ENCODE data around the gene LEKR1. TPM values are rescaled to one million over a fixed set of nuclear protein-coding genes. Genes with fewer than 3 reads are reported as not detected.

The LEKR1 gene
- polyA plus RNA-seq, 1 donor from 2014 or later: 2.7 TPM

GRCh38 chr3:157051591-157051990, 225.4 kb downstream of the LEKR1 start:
- no peak overlapping the region for H3K4me2 ChIP-seq (ENCODE audit: low read length)
- no peaks in the 10 kb centered on the region for H3K36me3 ChIP-seq (ENCODE audit: insufficient read depth, low read length)
- no peak overlapping the region for H3K27ac ChIP-seq (ENCODE audit: low read length)
- no peak overlapping the region for H3K9ac ChIP-seq (ENCODE audit: low read length)
- no peak overlapping the region for H3K4me3 ChIP-seq (ENCODE audit: low read length)
- H3K9me3 ChIP-seq (ENCODE audit: low read length): no peaks in the 10 kb centered on the region
- H3K27me3 ChIP-seq (ENCODE audit: insufficient read depth, low read depth, low read length): no peaks in the 10 kb centered on the region
- no peak overlapping the region for H2AFZ ChIP-seq (ENCODE audit: low read depth, low read length)
- no peak for TF ChIP-seq SMC3 (conservative IDR thresholded peaks at IDR 0.05; ENCODE audit: poor library complexity)
- TF ChIP-seq POLR2AphosphoS5 (IDR thresholded peaks at IDR 0.05): no peak
- TF ChIP-seq EZH2 (IDR thresholded peaks at IDR 0.05; ENCODE audit: borderline replicate concordance, insufficient read depth, low read length, poor library complexity, severe bottlenecking): no peak
- no peak for TF ChIP-seq RAD21 (conservative IDR thresholded peaks at IDR 0.05)
- no peak for TF ChIP-seq REST (IDR thresholded peaks at IDR 0.05; ENCODE audit: borderline replicate concordance)
- TF ChIP-seq TAF1 (IDR thresholded peaks at IDR 0.05; ENCODE audit: low read depth): no peak
- no peak for TF ChIP-seq EP300 (conservative IDR thresholded peaks at IDR 0.05; ENCODE audit: poor library complexity, severe bottlenecking)
- no peak for TF ChIP-seq MXI1 (conservative IDR thresholded peaks at IDR 0.05; ENCODE audit: poor library complexity, severe bottlenecking)
- no peak for TF ChIP-seq CTCF (IDR thresholded peaks at IDR 0.05; ENCODE audit: poor library complexity, severe bottlenecking)
- no peaks in the 10 kb centered on the region for H3K9me2 ChIP-seq (ENCODE audit: insufficient read depth, low read length)
- H3K79me2 ChIP-seq (replicated peaks; ENCODE audit: insufficient read depth, low read length): no peaks in the 10 kb centered on the region
- no peaks in the 10 kb centered on the region for H4K20me1 ChIP-seq (ENCODE audit: insufficient read depth)
- no peaks in the 10 kb centered on the region for H3F3A ChIP-seq (ENCODE audit: insufficient read depth, low read length, poor library complexity, severe bottlenecking)

GRCh38 chr3:157056035-157056434, 229.9 kb downstream of the LEKR1 start:
- no peak overlapping the region for H3K9ac ChIP-seq (ENCODE audit: low read length)
- H3K27me3 ChIP-seq (ENCODE audit: insufficient read depth, low read depth, low read length): no peaks in the 10 kb centered on the region
- H3K9me2 ChIP-seq (ENCODE audit: insufficient read depth, low read length): no peaks in the 10 kb centered on the region
- H3K9me3 ChIP-seq (ENCODE audit: low read length): no peaks in the 10 kb centered on the region
- no peak overlapping the region for H3K4me2 ChIP-seq (ENCODE audit: low read length)
- no peak for TF ChIP-seq RAD21 (conservative IDR thresholded peaks at IDR 0.05)
- no peak for TF ChIP-seq EP300 (conservative IDR thresholded peaks at IDR 0.05; ENCODE audit: poor library complexity, severe bottlenecking)
- TF ChIP-seq CTCF (IDR thresholded peaks at IDR 0.05; ENCODE audit: poor library complexity, severe bottlenecking): no peak
- no peak for TF ChIP-seq MXI1 (conservative IDR thresholded peaks at IDR 0.05; ENCODE audit: poor library complexity, severe bottlenecking)
- no peak for TF ChIP-seq TAF1 (IDR thresholded peaks at IDR 0.05; ENCODE audit: low read depth)
- no peak for TF ChIP-seq POLR2AphosphoS5 (IDR thresholded peaks at IDR 0.05)
- no peak for TF ChIP-seq REST (IDR thresholded peaks at IDR 0.05; ENCODE audit: borderline replicate concordance)
- TF ChIP-seq SMC3 (conservative IDR thresholded peaks at IDR 0.05; ENCODE audit: poor library complexity): no peak
- no peak for TF ChIP-seq EZH2 (IDR thresholded peaks at IDR 0.05; ENCODE audit: borderline replicate concordance, insufficient read depth, low read length, poor library complexity, severe bottlenecking)
- H3F3A ChIP-seq (ENCODE audit: insufficient read depth, low read length, poor library complexity, severe bottlenecking): no peaks in the 10 kb centered on the region
- H3K27ac ChIP-seq (ENCODE audit: low read length): no peak overlapping the region
- no peaks in the 10 kb centered on the region for H3K36me3 ChIP-seq (ENCODE audit: insufficient read depth, low read length)
- H3K4me3 ChIP-seq (ENCODE audit: low read length): no peak overlapping the region
- no peaks in the 10 kb centered on the region for H3K79me2 ChIP-seq (replicated peaks; ENCODE audit: insufficient read depth, low read length)
- no peak overlapping the region for H2AFZ ChIP-seq (ENCODE audit: low read depth, low read length)
- no peaks in the 10 kb centered on the region for H4K20me1 ChIP-seq (ENCODE audit: insufficient read depth)

All from neural cell (in vitro differentiated cells).